ENCODE data around the gene GAS2L3.
"Not testable (repeated sequence)": the region's sequence is repeated elsewhere in the genome, so short reads cannot be mapped to it uniquely, and the experiment has no call there.

GAS2L3 gene

GRCh38 chr12:100573292-100574186 is at the start of gene GAS2L3:
Gene GAS2L3, plus strand, starts transcription at chr12:100573684. Its CDS starts 21,221 bp downstream, at chr12:100594905.
- FAIRE-seq (no peak), DNase-seq (ENCODE audit: low spot score) (peak; percentile 88)

GRCh38 chr12:100528034-100528433 is 45.5 kb upstream of the GAS2L3 start:
- FAIRE-seq (no peak), DNase-seq (ENCODE audit: low spot score) (no peak)

- DNase-seq (ENCODE audit: low spot score) (no peak), FAIRE-seq (no peak)
These were observed 44.9 kb upstream of the GAS2L3 start for GRCh38 chr12:100528471-100529127.

- FAIRE-seq (no peak), DNase-seq (ENCODE audit: low spot score) (no peak)
These were observed 43.6 kb upstream of the GAS2L3 start for GRCh38 chr12:100529756-100530350.

- DNase-seq (ENCODE audit: low spot score) = no peak
- no peak for FAIRE-seq
These were observed 40.1 kb upstream of the GAS2L3 start for GRCh38 chr12:100533376-100533775.

- FAIRE-seq (no peak), DNase-seq (ENCODE audit: low spot score) (no peak)
These were observed 38.8 kb upstream of the GAS2L3 start for GRCh38 chr12:100534625-100535227.

GRCh38 chr12:100539202-100539601 is 34.3 kb upstream of the GAS2L3 start:
- peak; percentile 16 for DNase-seq (ENCODE audit: low spot score)
- no peak for FAIRE-seq

- FAIRE-seq (no peak), DNase-seq (ENCODE audit: low spot score) (no peak)
These were observed 29.3 kb upstream of the GAS2L3 start for GRCh38 chr12:100544165-100544564.

GRCh38 chr12:100545092-100545491 is 28.4 kb upstream of the GAS2L3 start:
- FAIRE-seq (no peak), DNase-seq (ENCODE audit: low spot score) (peak; percentile 7)

- FAIRE-seq (no peak), DNase-seq (ENCODE audit: low spot score) (no peak)
These were observed 19.5 kb upstream of the GAS2L3 start for GRCh38 chr12:100553936-100554335.

GRCh38 chr12:100554608-100555077 is 18.8 kb upstream of the GAS2L3 start:
- no peak for FAIRE-seq
- peak; percentile 51 for DNase-seq (ENCODE audit: low spot score)

GRCh38 chr12:100555722-100556121 is 17.8 kb upstream of the GAS2L3 start:
- DNase-seq (ENCODE audit: low spot score) (no peak), FAIRE-seq (no peak)

GRCh38 chr12:100557357-100557756 is 16.1 kb upstream of the GAS2L3 start:
- no peak for FAIRE-seq
- no peak for DNase-seq (ENCODE audit: low spot score)

- DNase-seq (ENCODE audit: low spot score); FAIRE-seq: not testable (repeated sequence)
These were observed 14.2 kb upstream of the GAS2L3 start for GRCh38 chr12:100559261-100559660.

- FAIRE-seq = no peak
- DNase-seq (ENCODE audit: low spot score) = no peak
These were observed 9.4 kb upstream of the GAS2L3 start for GRCh38 chr12:100564090-100564489.

- DNase-seq (ENCODE audit: low spot score) (no peak), FAIRE-seq (no peak)
These were observed 8.5 kb upstream of the GAS2L3 start for GRCh38 chr12:100564905-100565467.

- no peak for FAIRE-seq
These were observed 7.4 kb upstream of the GAS2L3 start for GRCh38 chr12:100565987-100566545.

GRCh38 chr12:100566887-100567637 is 6.4 kb upstream of the GAS2L3 start:
- no peak for DNase-seq (ENCODE audit: low spot score)
- no peak for FAIRE-seq

More at GRCh38 chr12:100565987-100566545, 7.4 kb upstream of the GAS2L3 start:
- no peak for DNase-seq (ENCODE audit: low spot score)

- DNase-seq (ENCODE audit: low spot score) = no peak
- no peak for FAIRE-seq
These were observed 5.5 kb upstream of the GAS2L3 start for GRCh38 chr12:100567945-100568344.

GRCh38 chr12:100572184-100572583 is 1.3 kb upstream of the GAS2L3 start:
- FAIRE-seq (no peak), DNase-seq (ENCODE audit: low spot score) (no peak)

Measured in urothelium cell line (cell line).